ENCODE data around the gene NEUROG3.

GRCh38 chr10:69579464-69580060 lies 6.3 kb upstream of the NEUROG3 start:
- no peak for TF ChIP-seq RXRA (CRISPR knock-in tag; IDR thresholded peaks at IDR 0.05)
- no peak for TF ChIP-seq ZBTB49 (CRISPR knock-in tag; IDR thresholded peaks at IDR 0.05; ENCODE audit: borderline replicate concordance)
